Peyer's patch (tissue), 4 donors: ENCODE data around the gene DHRS7B. TPM values are rescaled to one million over a fixed set of nuclear protein-coding genes. Genes with fewer than 3 reads are reported as not detected.

Experiments used
- DNase-seq, 3 donors: peaks; one replicate each; pipeline ENCODE4 v3.0.0-alpha.2; 2017 to 2019
- H3K27ac ChIP-seq, 4 donors: fragments of 200-600 bp; sonication (generic); one replicate each; pipeline ENCODE4 v1.5.1; 2016 to 2019
- H3K27me3 ChIP-seq, 2 donors: fragments of 200-600 bp; sonication (generic); one replicate each; pipeline ENCODE4 v1.5.1; 2019
- H3K36me3 ChIP-seq, 3 donors: fragments of 200-600 bp; sonication (generic); one replicate each; pipeline ENCODE4 v1.5.1; 2016 to 2019
- H3K4me1 ChIP-seq, 4 donors: fragments of 200-600 bp; sonication (generic); one replicate each; pipeline ENCODE4 v1.5.1; 2016 to 2019
- H3K4me3 ChIP-seq, 4 donors: fragments of 200-600 bp; sonication (generic); 1 replicate in 3 of 4; 2 replicates in 1 of 4; pipeline ENCODE4 v1.5.1; 2016 to 2019; ENCODE audit warnings: mild to moderate bottlenecking in 1 of 4
- H3K9me3 ChIP-seq, 4 donors: fragments of 200-600 bp; sonication (generic); one replicate each; pipeline ENCODE4 v1.5.1; 2016 to 2019; ENCODE audit warnings: mild to moderate bottlenecking in 1 of 4
- CTCF ChIP-seq, 6 experiments: fragments of 450-650 bp in 4 of 6; fragments of 200-600 bp in 2 of 6; sonication (generic) in 1 of 6; IDR thresholded peaks; one replicate each; pipeline ENCODE4 v1.5.1; 2017 to 2019; ENCODE audit warnings: antibody characterized with exemption in 6 of 6, mild to moderate bottlenecking in 3 of 6, moderate library complexity in 1 of 6
- POLR2A ChIP-seq, 2 donors: fragments of 450-650 bp; IDR thresholded peaks; one replicate each; pipeline ENCODE4 v1.5.1; 2017; ENCODE audit warnings: antibody characterized with exemption in 2 of 2, mild to moderate bottlenecking in 2 of 2, moderate library complexity in 2 of 2
- total RNA-seq, 4 donors: library from RNA; depleted of rRNA; stranded (reverse); fragments of >200 nt; gene quantifications; one replicate each; pipeline ENCODE4 v1.1.0, GENCODE V29; 2016

DHRS7B gene
- total RNA-seq, 4 donors from 2014 or later, result 20.6 to 41.2 (median 26.2) TPM

- Histone ChIP-seq H3K27me3 (no peaks in the 10 kb centered on the region), H3K27ac (peak overlapping the region in 2 of 4 donors; percentile 14 to 48), H3K36me3 (peaks cover 0 to 26% (median 0%) of the 10 kb centered on the region in 3 donors), H3K4me3 (no peak overlapping the region), H3K4me1 (no peaks in the 10 kb centered on the region), H3K9me3 (no peaks in the 10 kb centered on the region)
- DNase-seq, result no peak
- TF ChIP-seq POLR2A (IDR thresholded peaks at IDR 0.05), result no peak
- TF ChIP-seq CTCF (IDR thresholded peaks at IDR 0.05), result no peak
Observed at GRCh38 chr17:21173543-21173942, 46.8 kb downstream of the DHRS7B start.

GRCh38 chr17:21174186-21174585 is 47.4 kb downstream of the DHRS7B start:
- no peak for TF ChIP-seq POLR2A (IDR thresholded peaks at IDR 0.05)
- no peak for TF ChIP-seq CTCF (IDR thresholded peaks at IDR 0.05)
- H3K36me3 ChIP-seq, result peaks cover 0 to 27% (median 0%) of the 10 kb centered on the region in 3 donors
- no peaks in the 10 kb centered on the region for H3K27me3 ChIP-seq
- no peaks in the 10 kb centered on the region for H3K9me3 ChIP-seq
- DNase-seq, result no peak
- H3K27ac ChIP-seq, result peak overlapping the region in 2 of 4 donors; percentile 44 to 48
- no peaks in the 10 kb centered on the region for H3K4me1 ChIP-seq
- no peak overlapping the region for H3K4me3 ChIP-seq

DNA sequence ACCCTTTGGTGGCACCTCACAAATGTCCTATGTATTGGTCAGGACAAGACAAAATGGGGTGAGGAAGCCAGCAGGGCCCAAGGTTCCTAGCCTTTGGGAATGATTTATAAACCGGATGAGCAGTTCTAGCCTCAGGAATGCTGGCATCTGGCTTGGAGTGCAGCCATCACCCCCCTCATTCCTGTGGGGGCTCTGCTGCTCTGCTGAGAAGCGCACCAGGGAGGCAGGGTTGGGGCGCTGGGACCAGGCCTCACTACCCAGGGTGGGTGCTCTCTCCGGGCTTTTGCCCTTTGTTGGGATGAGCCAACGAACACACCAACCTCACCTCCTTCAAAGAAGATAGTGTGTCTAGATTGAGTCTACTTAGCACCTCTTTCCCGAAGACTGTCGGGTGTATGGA is 47.9 kb downstream of the DHRS7B start:
- Histone ChIP-seq H3K27ac (peak overlapping the region in 2 of 4 donors; percentile 44 to 48), H3K36me3 (peaks cover 0 to 32% (median 0%) of the 10 kb centered on the region in 3 donors)

DNA sequence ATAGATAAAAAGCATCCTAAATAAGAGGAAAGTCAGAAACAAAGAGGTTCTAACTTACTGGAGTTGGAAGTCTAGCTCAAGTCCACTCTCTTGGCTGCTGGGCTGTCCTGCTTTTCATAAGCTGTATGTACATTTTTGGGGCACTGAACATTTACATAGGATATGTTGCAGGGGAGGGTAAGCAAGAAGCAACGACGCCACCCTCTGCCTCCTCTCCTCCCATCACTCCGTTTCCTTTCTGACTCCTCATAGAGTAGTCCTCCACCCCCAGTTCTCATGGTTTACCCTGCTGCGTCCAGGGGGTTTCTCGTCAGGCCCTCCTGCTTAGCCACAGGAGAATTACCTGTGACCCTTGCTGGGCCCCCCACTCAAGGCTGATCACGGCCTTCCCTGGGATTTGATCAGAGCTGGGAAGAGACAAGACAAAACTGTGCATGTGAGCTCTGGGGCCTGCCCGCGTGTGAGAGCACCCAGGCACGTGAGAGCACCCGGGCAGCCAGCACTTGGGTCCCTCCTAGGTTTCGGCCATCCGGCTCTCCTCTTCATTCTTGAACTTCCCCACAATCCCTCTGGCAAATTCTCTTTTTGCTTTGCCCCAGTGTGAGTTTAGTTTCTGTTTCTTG is 50.1 kb downstream of the DHRS7B start:
- Histone ChIP-seq H3K4me1 (no peaks in the 10 kb centered on the region), H3K27ac (no peak overlapping the region), H3K9me3 (no peaks in the 10 kb centered on the region), H3K36me3 (peaks cover 0 to 29% (median 0%) of the 10 kb centered on the region in 3 donors), H3K27me3 (no peaks in the 10 kb centered on the region), H3K4me3 (no peak overlapping the region)
- TF ChIP-seq POLR2A (IDR thresholded peaks at IDR 0.05), result no peak
- no peak for TF ChIP-seq CTCF (IDR thresholded peaks at IDR 0.05)
- DNase-seq, result peak in 1 of 3 donors; percentile 32

More for the DNA sequence above, 47.9 kb downstream of the DHRS7B start:
- H3K27me3 ChIP-seq, result no peaks in the 10 kb centered on the region
- H3K4me1 ChIP-seq, result no peaks in the 10 kb centered on the region
- no peak for DNase-seq
- no peak overlapping the region for H3K4me3 ChIP-seq
- no peaks in the 10 kb centered on the region for H3K9me3 ChIP-seq
- TF ChIP-seq CTCF (IDR thresholded peaks at IDR 0.05) (no peak), POLR2A (IDR thresholded peaks at IDR 0.05) (no peak)

- H3K9me3 ChIP-seq, result no peaks in the 10 kb centered on the region
- no peak overlapping the region for H3K4me3 ChIP-seq
- no peak for DNase-seq
- no peaks in the 10 kb centered on the region for H3K27me3 ChIP-seq
- no peaks in the 10 kb centered on the region for H3K4me1 ChIP-seq
- TF ChIP-seq POLR2A (IDR thresholded peaks at IDR 0.05), result no peak
- no peak for TF ChIP-seq CTCF (IDR thresholded peaks at IDR 0.05)
- no peak overlapping the region for H3K27ac ChIP-seq
- peaks cover 0 to 24% (median 0%) of the 10 kb centered on the region in 3 donors for H3K36me3 ChIP-seq
Observed at GRCh38 chr17:21177401-21177800, 50.6 kb downstream of the DHRS7B start.
